Measurements from ENCODE around the gene HSPA4L.

DNA sequence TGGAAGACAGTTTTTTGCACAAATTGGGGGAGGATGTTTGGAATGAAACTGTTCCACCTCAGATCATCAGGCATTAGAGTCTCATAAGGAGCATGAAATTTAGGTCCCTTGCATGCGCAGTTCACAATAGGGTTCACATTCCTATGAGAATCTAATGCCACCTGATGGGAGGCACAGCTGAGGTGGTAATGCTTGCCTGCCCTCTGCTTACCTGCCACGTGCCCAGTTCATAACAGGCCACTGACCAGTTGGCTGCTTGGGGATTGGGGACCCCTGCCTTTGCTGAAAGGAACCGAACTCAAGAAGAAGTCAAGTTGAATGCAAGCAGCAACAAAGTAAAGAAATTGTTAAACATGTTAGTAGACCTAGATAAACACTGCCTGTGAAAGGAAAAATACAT lies 4.6 kb upstream of the HSPA4L start:
- no peak for TF ChIP-seq CTCF (IDR thresholded peaks at IDR 0.05)
- TF ChIP-seq EZH2 (IDR thresholded peaks at IDR 0.05; ENCODE audit: borderline replicate concordance, insufficient read depth, low read depth, low read length, poor library complexity, severe bottlenecking), result no peak
